ENCODE data around the gene IREB2.
A peak's percentile ranks its signal among the peaks of the same experiment; 100 is the strongest.
"Not testable (repeated sequence)": the region's sequence is repeated elsewhere in the genome, so short reads cannot be mapped to it uniquely, and the experiment has no call there.

IREB2 gene

DNA sequence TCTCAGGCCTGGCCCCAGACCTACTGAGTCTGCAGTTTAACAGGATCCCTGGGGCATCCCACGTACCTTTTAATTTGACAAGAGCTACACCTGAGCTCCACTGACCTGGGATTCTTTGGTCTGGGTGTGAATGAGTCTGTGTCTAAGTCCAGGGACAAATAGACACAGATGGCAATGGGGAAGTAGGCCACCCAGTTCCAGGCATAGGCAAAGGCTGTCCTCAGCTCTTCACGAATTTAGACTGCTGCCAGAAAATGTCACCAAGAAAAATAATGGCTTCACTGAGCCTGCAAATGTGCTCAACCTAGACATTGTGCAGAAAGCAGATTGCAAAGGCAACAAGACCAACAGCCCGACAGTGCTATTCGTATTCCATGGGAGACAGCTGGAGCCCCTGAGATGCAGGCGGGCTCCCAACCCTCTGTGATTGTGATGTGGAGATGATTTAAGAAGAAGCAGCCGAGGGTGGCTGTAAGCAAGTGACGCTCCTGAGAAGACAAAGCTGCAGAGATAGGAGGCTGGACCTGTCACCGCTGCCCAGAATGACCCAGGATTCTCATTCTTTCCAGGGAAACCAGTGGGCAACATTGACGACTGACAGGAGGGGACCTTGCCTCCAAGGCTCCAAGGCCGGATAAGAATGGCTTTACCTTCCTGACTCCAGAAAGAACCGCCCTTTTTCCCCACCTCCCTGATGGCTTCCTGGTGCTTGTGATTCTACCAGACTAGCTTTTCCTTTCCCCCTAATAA lies 39.8 kb upstream of the IREB2 start:
- H3K36me3 Mint-ChIP-seq, result no peaks in the 10 kb centered on the region
- no peak for DNase-seq
- no peak overlapping the region for H3K27ac Mint-ChIP-seq
- no peak overlapping the region for H3K4me3 Mint-ChIP-seq
- no peak for ATAC-seq (replicated peaks)
- no peaks in the 10 kb centered on the region for H3K9me3 Mint-ChIP-seq
- H3K4me1 Mint-ChIP-seq, result no peaks in the 10 kb centered on the region
- peaks cover 8 to 13% of the 10 kb centered on the region in 2 donors for H3K27me3 Mint-ChIP-seq

DNA sequence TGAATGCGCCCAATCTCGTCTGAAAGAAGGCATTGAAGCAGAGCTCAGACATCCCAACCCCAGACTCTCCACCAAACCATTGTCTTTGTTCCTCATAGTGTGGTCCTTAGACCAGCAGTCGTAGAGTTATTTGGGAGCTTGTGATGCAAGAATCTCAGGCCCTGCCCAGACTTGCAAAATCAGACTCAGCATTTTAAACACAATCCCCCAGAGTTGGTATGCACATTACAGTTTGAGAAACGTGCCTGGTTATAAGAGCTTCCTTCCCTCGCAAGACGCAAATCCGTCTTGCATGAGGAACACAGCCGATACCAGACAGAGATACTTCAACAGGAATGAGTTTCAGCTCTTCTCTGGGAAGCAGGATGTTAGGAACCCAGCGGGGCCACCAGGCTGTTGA lies 38.9 kb upstream of the IREB2 start:
- Mint-ChIP-seq H3K36me3 (no peaks in the 10 kb centered on the region), H3K4me3 (no peak overlapping the region), H3K4me1 (no peaks in the 10 kb centered on the region), H3K27me3 (peaks cover 8 to 11% of the 10 kb centered on the region in 2 donors), H3K27ac (no peak overlapping the region), H3K9me3 (no peaks in the 10 kb centered on the region)
- DNase-seq (no peak), ATAC-seq (replicated peaks) (no peak)

DNA sequence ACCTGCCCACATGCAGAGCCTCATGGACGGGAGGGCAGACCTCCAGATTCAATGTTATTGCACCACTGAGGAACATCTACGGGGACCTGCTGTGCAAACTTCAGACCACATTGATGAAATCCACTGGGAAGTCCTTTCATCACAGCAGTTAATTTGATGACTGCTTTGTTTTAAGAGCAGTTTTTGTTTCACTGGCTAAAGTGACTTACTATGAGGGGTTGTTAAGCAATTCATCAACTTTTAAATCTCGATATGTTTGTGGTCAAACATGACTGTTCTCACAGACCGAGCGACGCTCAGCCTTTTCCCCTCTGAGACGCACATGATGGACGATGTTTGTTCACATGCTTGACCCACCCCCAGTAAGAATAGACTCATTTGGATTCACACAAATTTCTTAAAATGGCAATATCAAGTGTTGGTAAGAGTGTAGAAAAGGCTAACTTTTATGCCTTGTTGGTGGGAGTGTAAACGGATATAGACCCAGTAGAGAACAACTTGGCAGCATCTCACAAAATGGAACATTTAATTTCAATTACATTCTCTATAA lies 35.9 kb upstream of the IREB2 start:
- DNase-seq (no peak), ATAC-seq (replicated peaks) (no peak)
- Mint-ChIP-seq H3K27me3 (peaks cover 8 to 16% of the 10 kb centered on the region in 2 donors), H3K4me1 (no peaks in the 10 kb centered on the region), H3K27ac (no peak overlapping the region), H3K4me3 (no peak overlapping the region), H3K36me3 (no peaks in the 10 kb centered on the region), H3K9me3 (no peaks in the 10 kb centered on the region)

DNA sequence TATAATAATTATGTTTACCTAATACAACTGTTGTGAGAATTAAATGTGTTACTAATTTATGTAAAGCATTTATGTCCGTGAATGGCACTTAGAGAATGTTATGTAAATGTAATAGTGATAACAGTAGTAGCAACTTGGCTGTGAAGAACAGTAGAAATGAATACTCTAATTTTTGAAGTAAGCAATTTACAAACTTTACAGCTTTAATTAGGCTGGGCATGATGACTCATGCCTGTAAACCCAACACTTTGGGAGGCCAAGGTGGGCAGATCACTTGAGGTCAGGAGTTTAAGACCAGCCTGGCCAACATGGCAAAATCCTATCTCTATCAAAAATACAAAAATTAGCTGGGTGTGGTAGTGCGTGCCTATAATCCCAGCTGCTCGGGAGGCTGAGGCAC lies 33.9 kb upstream of the IREB2 start:
- ATAC-seq (replicated peaks), result no peak
- H3K27me3 Mint-ChIP-seq, result peaks cover 16 to 20% of the 10 kb centered on the region in 2 donors

DNA sequence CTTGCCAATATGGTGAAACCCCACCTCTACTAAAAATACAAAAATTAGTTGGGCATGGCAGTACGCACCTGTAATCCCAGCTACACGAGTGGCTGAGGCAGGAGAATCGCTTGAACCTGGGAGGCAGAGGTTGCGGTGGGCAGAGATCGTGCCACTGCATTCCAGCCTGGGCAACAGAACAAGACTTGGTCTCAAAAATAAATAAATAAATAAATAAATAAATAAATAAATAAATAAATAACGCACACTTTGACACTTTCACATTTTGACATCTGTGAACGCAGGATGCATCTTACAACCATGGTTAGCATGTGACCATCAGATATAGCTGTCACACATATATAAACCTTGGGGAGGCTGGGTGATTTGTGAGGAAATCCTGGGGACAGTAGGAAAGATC lies 33.2 kb upstream of the IREB2 start:
- Mint-ChIP-seq H3K27ac (peak overlapping the region; percentile 62), H3K27me3 (peaks cover 16 to 20% of the 10 kb centered on the region in 2 donors)
- H3K36me3 Mint-ChIP-seq; ATAC-seq (replicated peaks); H3K4me3 Mint-ChIP-seq; DNase-seq; H3K9me3 Mint-ChIP-seq; H3K4me1 Mint-ChIP-seq: not testable (repeated sequence)

More for the DNA sequence above, 33.9 kb upstream of the IREB2 start:
- H3K27ac Mint-ChIP-seq, result no peak overlapping the region
- H3K4me1 Mint-ChIP-seq, result no peaks in the 10 kb centered on the region
- no peak for DNase-seq
- no peaks in the 10 kb centered on the region for H3K9me3 Mint-ChIP-seq
- H3K4me3 Mint-ChIP-seq, result no peak overlapping the region
- no peaks in the 10 kb centered on the region for H3K36me3 Mint-ChIP-seq

DNA sequence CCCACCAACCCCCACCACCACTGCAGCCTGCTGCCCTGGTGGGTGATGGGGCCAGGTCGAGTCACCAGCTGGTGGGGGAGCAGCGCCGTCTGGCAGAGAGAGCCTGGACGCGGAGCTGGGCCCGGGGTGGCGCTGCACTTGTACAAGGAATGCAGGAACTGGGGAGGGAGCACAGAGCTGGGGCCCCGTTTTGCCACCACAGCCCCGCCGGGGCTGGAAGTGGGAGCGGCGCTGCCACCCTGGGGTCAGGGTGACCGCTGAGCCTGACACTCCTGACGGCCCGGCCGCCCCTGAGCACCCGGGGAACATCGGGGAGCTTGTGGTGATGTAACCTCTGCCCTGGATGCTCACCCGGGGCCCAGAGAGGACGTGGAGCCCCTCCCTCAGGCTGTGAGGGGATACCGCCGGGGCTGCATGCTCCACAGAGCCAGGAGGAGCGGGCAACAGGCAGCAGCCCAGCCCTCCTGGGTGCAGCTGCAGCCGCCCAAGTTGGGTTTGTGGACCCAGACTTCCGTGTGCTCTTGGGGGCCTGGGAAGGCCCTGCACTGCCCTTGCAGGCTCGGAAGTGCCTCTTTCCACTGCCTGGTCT lies 32.6 kb upstream of the IREB2 start:
- H3K4me1 Mint-ChIP-seq, result no peaks in the 10 kb centered on the region
- H3K27me3 Mint-ChIP-seq, result peaks cover 20% of the 10 kb centered on the region in 2 donors
- no peak overlapping the region for H3K27ac Mint-ChIP-seq
- DNase-seq (no peak), ATAC-seq (replicated peaks) (no peak)
- no peaks in the 10 kb centered on the region for H3K9me3 Mint-ChIP-seq
- H3K36me3 Mint-ChIP-seq, result no peaks in the 10 kb centered on the region
- no peak overlapping the region for H3K4me3 Mint-ChIP-seq

DNA sequence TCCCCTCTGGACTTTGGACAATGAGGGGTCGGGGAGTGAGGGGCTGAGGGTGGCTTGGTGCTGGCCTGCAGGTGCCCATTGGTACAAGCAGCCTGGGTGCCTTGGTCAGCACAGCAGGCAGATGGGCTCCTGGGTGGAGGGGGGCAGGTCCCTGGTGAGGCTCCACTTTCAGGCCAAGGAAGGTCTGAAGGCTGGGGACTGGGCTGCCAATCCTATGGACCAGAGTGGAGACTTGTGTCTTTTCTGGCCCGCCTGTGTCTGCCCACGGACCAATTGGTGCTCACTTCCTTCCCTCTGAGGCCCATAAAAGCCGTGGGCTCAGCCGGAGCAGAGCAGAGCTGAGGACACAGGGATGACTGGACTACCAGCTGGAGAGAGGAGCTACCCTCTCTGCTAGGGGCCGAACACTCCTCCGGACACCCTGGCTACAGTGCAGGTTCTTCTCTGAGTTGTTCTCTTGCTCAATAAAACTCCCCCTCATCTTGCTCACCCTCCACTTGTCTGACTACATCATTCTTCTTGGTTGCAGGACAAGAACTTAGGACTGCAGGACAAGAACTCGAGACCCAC lies 31.9 kb upstream of the IREB2 start:
- ATAC-seq (replicated peaks) (no peak), DNase-seq (no peak)
- Mint-ChIP-seq H3K27me3 (peaks cover 20 to 22% of the 10 kb centered on the region in 2 donors), H3K27ac (no peak overlapping the region), H3K4me3 (no peak overlapping the region), H3K36me3 (no peaks in the 10 kb centered on the region), H3K4me1 (no peaks in the 10 kb centered on the region), H3K9me3 (no peaks in the 10 kb centered on the region)

DNA sequence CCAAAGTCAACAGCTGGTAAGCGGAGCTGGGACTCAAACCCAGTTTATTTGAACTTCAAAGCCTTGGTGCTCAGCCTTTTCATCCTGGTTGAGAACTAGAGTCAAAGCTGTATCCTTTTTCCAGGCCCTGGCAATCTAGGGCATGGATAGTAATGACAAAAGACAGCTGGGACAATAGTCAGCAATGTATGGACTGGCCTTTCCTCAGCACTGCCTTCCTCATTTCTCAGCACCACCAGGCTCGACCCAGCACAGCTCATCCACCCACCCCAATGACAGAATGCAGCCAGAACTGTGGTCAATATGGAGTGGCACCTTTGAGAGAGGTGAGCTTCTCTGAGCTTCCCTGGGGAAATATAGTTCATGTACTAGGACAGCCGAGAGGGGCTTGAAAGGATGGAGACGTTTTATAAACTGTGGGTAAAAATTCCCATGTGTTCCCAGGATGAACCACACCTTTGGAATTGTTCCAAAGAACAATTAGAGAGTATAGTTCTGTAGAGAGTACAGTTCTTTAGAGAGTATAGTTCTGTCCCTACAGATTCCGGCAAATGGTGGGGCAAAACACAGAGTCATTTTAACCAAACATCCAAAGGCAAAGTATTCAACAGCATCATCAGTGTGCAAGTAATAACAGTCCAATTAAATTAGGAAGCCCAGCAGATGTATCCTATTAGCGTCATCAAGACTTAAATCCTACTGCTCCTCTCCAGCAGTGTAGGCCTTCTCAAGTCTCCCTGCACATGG lies 30.2 kb upstream of the IREB2 start:
- H3K27ac Mint-ChIP-seq, result no peak overlapping the region
- DNase-seq, result no peak
- H3K4me1 Mint-ChIP-seq, result no peaks in the 10 kb centered on the region
- H3K4me3 Mint-ChIP-seq, result no peak overlapping the region
- ATAC-seq (replicated peaks), result no peak
- H3K36me3 Mint-ChIP-seq, result no peaks in the 10 kb centered on the region
- peaks cover 12 to 18% of the 10 kb centered on the region in 2 donors for H3K27me3 Mint-ChIP-seq
- no peaks in the 10 kb centered on the region for H3K9me3 Mint-ChIP-seq

DNA sequence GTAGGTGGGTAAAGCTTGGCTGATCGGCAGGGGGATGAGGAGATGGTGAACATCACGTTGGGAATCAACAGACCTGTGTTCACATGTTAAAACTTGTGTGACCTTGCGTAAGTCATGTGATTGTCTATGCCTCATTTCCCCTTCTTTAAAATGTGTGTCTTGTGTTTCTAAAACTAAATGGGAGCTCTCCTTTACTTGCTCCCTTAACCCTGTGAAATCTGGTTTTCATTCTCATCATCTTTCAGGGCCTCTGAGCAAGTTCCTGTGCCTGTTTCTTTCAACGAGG lies 29.7 kb upstream of the IREB2 start:
- no peak overlapping the region for H3K27ac Mint-ChIP-seq
- no peak for DNase-seq
- ATAC-seq (replicated peaks), result no peak
- no peak overlapping the region for H3K4me3 Mint-ChIP-seq
- H3K27me3 Mint-ChIP-seq, result peaks cover 12 to 18% of the 10 kb centered on the region in 2 donors
- no peaks in the 10 kb centered on the region for H3K4me1 Mint-ChIP-seq
- no peaks in the 10 kb centered on the region for H3K36me3 Mint-ChIP-seq
- H3K9me3 Mint-ChIP-seq, result no peaks in the 10 kb centered on the region

DNA sequence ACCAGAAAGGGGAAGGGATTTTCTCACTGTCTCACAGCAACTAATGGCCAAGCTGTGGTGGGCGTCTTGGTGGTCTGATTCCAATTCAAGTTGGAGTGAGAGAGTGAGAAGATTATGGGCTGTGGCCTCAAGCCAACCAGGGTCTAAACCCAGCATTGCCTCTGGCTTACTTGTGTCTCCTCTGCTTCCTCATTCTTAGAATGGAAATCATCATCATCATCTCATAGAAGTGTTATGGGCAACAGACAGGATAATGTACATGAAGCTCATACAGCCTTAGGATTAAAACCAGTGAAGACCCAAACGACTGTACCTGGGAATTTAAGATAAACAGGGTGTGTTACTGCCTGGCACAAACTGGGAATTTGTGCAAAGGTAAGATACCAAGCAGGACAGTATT lies 29.1 kb upstream of the IREB2 start:
- no peak overlapping the region for H3K4me3 Mint-ChIP-seq
- no peak overlapping the region for H3K27ac Mint-ChIP-seq
- H3K36me3 Mint-ChIP-seq, result no peaks in the 10 kb centered on the region
- DNase-seq (no peak), ATAC-seq (replicated peaks) (no peak)
- peaks cover 13 to 20% of the 10 kb centered on the region in 2 donors for H3K27me3 Mint-ChIP-seq
- no peaks in the 10 kb centered on the region for H3K4me1 Mint-ChIP-seq
- no peaks in the 10 kb centered on the region for H3K9me3 Mint-ChIP-seq

DNA sequence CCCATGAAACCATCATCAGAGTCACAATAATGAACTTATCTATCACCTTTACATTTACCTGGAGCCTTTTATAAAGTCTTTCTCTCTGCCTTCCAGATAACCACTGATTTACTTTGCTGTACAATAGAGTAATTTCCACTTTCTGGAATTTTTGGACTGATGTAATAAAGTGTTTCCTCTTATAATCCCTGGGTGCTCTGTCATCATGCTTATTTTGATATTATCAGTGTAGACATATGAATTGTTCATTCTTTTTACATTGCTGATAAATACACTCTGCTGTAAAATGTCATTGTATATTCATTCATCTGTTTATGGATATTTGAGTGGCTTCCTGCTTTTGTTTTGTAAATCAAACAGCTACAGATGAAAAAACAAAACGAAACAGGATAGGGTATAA lies 27.0 kb upstream of the IREB2 start:
- Mint-ChIP-seq H3K36me3 (no peaks in the 10 kb centered on the region), H3K4me1 (no peaks in the 10 kb centered on the region), H3K27me3 (peaks cover 17 to 23% of the 10 kb centered on the region in 2 donors)

DNA sequence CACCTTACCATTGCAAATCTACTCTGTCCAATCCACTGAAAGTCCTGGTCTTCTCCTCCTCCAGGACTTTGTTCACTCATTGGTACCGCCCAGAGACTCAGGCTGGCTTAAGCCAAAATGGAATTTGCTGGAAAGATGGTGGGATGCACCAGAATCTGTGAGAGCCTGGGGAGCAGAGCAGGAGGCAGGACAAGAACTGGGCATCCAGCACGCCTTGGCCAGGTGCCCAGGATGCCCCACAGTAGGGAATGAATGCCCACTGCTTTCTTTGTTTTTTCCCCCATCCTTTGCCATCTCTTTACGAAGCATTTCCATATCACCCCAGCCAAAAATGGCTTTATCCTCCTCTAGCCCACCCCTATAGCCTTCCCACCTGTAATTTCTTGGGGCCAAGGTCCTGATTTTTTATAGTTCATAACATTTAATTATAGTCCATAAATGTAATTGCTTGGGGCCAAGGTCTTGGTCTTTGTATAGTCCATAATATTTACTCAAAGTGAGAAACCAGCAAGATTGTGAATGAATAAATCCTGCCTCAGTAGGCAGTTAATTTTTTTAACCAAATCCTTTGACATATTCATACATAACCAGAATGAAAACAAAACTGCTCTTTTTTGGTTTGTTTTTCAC lies 23.3 kb upstream of the IREB2 start:
- peaks cover 2 to 3% of the 10 kb centered on the region in 2 donors for H3K36me3 Mint-ChIP-seq
- ATAC-seq (replicated peaks), result no peak
- peaks cover 20 to 41% of the 10 kb centered on the region in 2 donors for H3K27me3 Mint-ChIP-seq
- DNase-seq, result no peak
- H3K4me3 Mint-ChIP-seq, result no peak overlapping the region
- peaks cover 1 to 4% of the 10 kb centered on the region in 2 donors for H3K9me3 Mint-ChIP-seq
- H3K27ac Mint-ChIP-seq, result no peak overlapping the region
- H3K4me1 Mint-ChIP-seq, result no peaks in the 10 kb centered on the region

More for the DNA sequence above, 27.0 kb upstream of the IREB2 start:
- no peaks in the 10 kb centered on the region for H3K9me3 Mint-ChIP-seq
- no peak for ATAC-seq (replicated peaks)
- DNase-seq, result no peak
- no peak overlapping the region for H3K27ac Mint-ChIP-seq
- no peak overlapping the region for H3K4me3 Mint-ChIP-seq

DNA sequence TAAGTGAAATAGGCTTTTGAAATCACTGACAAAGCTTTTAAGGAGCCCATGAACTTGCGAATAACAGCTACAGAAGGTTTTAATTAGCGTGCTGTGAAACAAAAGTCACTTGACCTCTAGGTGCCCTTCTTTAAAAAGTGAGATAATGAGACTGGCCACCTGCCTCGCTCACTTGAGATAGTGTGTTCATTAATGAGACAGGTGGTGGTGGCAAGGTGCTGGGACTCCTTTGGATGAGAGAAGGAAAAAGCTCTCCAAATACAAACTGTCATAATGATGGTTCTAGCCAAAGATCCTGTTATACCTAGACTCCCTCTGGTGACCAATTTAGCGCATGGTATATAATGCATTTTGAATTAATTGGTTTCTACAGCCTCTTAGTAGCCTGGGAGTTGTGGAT lies 22.7 kb upstream of the IREB2 start:
- H3K9me3 Mint-ChIP-seq, result peaks cover 1 to 4% of the 10 kb centered on the region in 2 donors
- H3K4me3 Mint-ChIP-seq, result no peak overlapping the region
- ATAC-seq (replicated peaks), result no peak
- no peak for DNase-seq
- peaks cover 20 to 39% of the 10 kb centered on the region in 2 donors for H3K27me3 Mint-ChIP-seq
- no peak overlapping the region for H3K27ac Mint-ChIP-seq
- H3K4me1 Mint-ChIP-seq, result no peaks in the 10 kb centered on the region
- peaks cover 2 to 3% of the 10 kb centered on the region in 2 donors for H3K36me3 Mint-ChIP-seq

Data from stimulated activated naive B cell treated with anti-CD40 and anti-IgM and Interleukin-4, amounts not matched to agents 10 μg/mL and 1 μg/mL and 100 μg/mL, for 72 hours (primary cell).